ENCODE measurements around the gene TBC1D30. TPM values are rescaled to one million over a fixed set of nuclear protein-coding genes. Genes with fewer than 3 reads are reported as not detected.

TBC1D30 gene
- total RNA-seq, 1 donor = 0.72 TPM

- Histone ChIP-seq H2AFZ (ENCODE audit: low read length) (no peak overlapping the region), H3K79me2 (ENCODE audit: insufficient read depth, low read length) (no peaks in the 10 kb centered on the region), H3K4me3 (ENCODE audit: insufficient read depth, low read length) (no peak overlapping the region), H3K27me3 (ENCODE audit: insufficient read depth, low read length) (peaks cover 49% of the 10 kb centered on the region), H3K4me2 (ENCODE audit: insufficient read depth, low read length) (no peak overlapping the region), H3K27ac (ENCODE audit: low read depth, low read length) (no peak overlapping the region), H3K36me3 (ENCODE audit: insufficient read depth, low read length) (no peaks in the 10 kb centered on the region), H4K20me1 (ENCODE audit: insufficient read depth, low read length) (no peaks in the 10 kb centered on the region), H3K9me3 (ENCODE audit: low read depth, low read length) (no peaks in the 10 kb centered on the region), H3K4me1 (ENCODE audit: insufficient read depth, low read length) (no peaks in the 10 kb centered on the region)
- no peak for DNase-seq (ENCODE audit: insufficient read length, low spot score, missing footprints)
- TF ChIP-seq CTCF (IDR thresholded peaks at IDR 0.05; ENCODE audit: extremely low read depth, low read depth, low read length) = no peak
These were observed 38.6 kb upstream of the TBC1D30 start for GRCh38 chr12:64785838-64786237.

GRCh38 chr12:64790166-64790565 lies 34.3 kb upstream of the TBC1D30 start:
- no peak for TF ChIP-seq CTCF (IDR thresholded peaks at IDR 0.05; ENCODE audit: extremely low read depth, low read depth, low read length)
- H3K9me3 ChIP-seq (ENCODE audit: low read depth, low read length) = no peaks in the 10 kb centered on the region
- no peaks in the 10 kb centered on the region for H3K79me2 ChIP-seq (ENCODE audit: insufficient read depth, low read length)
- no peaks in the 10 kb centered on the region for H3K4me1 ChIP-seq (ENCODE audit: insufficient read depth, low read length)
- no peak for DNase-seq (ENCODE audit: insufficient read length, low spot score, missing footprints)
- H4K20me1 ChIP-seq (ENCODE audit: insufficient read depth, low read length) = no peaks in the 10 kb centered on the region
- H2AFZ ChIP-seq (ENCODE audit: low read length) = no peak overlapping the region
- H3K27ac ChIP-seq (ENCODE audit: low read depth, low read length) = no peak overlapping the region
- H3K4me2 ChIP-seq (ENCODE audit: insufficient read depth, low read length) = no peak overlapping the region
- H3K27me3 ChIP-seq (ENCODE audit: insufficient read depth, low read length) = peaks cover 14% of the 10 kb centered on the region
- no peaks in the 10 kb centered on the region for H3K36me3 ChIP-seq (ENCODE audit: insufficient read depth, low read length)
- H3K4me3 ChIP-seq (ENCODE audit: insufficient read depth, low read length) = no peak overlapping the region

GRCh38 chr12:64791036-64791435 lies 33.4 kb upstream of the TBC1D30 start:
- DNase-seq (ENCODE audit: insufficient read length, low spot score, missing footprints) = no peak

DNA sequence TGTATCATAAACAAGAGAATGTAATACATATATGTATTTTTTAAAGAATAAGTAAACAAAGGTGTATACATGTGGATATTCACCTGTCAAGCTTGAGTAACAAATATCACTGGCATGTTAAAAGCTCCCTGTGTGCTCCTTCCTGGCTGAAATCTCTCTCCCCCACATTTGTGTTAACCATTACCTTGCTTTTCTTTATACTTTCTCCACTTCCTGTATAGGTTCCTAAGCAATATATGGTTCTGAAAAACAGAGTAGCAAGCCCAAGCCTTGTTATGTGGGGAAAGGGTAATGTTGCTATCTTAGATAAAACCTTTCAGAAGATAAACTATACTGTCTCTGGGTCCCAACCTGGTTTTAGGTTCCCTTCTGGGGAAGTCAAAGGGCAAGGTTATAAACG lies 32.3 kb upstream of the TBC1D30 start:
- DNase-seq (ENCODE audit: insufficient read length, low spot score, missing footprints) = no peak
- H3K4me1 ChIP-seq (ENCODE audit: insufficient read depth, low read length) = no peaks in the 10 kb centered on the region
- no peak for TF ChIP-seq CTCF (IDR thresholded peaks at IDR 0.05; ENCODE audit: extremely low read depth, low read depth, low read length)
- no peak overlapping the region for H3K4me2 ChIP-seq (ENCODE audit: insufficient read depth, low read length)
- no peaks in the 10 kb centered on the region for H3K79me2 ChIP-seq (ENCODE audit: insufficient read depth, low read length)
- no peak overlapping the region for H3K4me3 ChIP-seq (ENCODE audit: insufficient read depth, low read length)
- H4K20me1 ChIP-seq (ENCODE audit: insufficient read depth, low read length) = no peaks in the 10 kb centered on the region
- H3K27ac ChIP-seq (ENCODE audit: low read depth, low read length) = no peak overlapping the region
- no peaks in the 10 kb centered on the region for H3K36me3 ChIP-seq (ENCODE audit: insufficient read depth, low read length)
- H2AFZ ChIP-seq (ENCODE audit: low read length) = no peak overlapping the region
- peaks cover 8% of the 10 kb centered on the region for H3K27me3 ChIP-seq (ENCODE audit: insufficient read depth, low read length)
- no peaks in the 10 kb centered on the region for H3K9me3 ChIP-seq (ENCODE audit: low read depth, low read length)

More at GRCh38 chr12:64791036-64791435, 33.4 kb upstream of the TBC1D30 start:
- H3K9me3 ChIP-seq (ENCODE audit: low read depth, low read length) = no peaks in the 10 kb centered on the region
- H3K36me3 ChIP-seq (ENCODE audit: insufficient read depth, low read length) = no peaks in the 10 kb centered on the region
- no peak for TF ChIP-seq CTCF (IDR thresholded peaks at IDR 0.05; ENCODE audit: extremely low read depth, low read depth, low read length)
- no peak overlapping the region for H3K4me2 ChIP-seq (ENCODE audit: insufficient read depth, low read length)
- no peak overlapping the region for H2AFZ ChIP-seq (ENCODE audit: low read length)
- no peaks in the 10 kb centered on the region for H3K4me1 ChIP-seq (ENCODE audit: insufficient read depth, low read length)
- H3K27me3 ChIP-seq (ENCODE audit: insufficient read depth, low read length) = peaks cover 8% of the 10 kb centered on the region
- H4K20me1 ChIP-seq (ENCODE audit: insufficient read depth, low read length) = no peaks in the 10 kb centered on the region
- no peak overlapping the region for H3K4me3 ChIP-seq (ENCODE audit: insufficient read depth, low read length)
- no peaks in the 10 kb centered on the region for H3K79me2 ChIP-seq (ENCODE audit: insufficient read depth, low read length)
- no peak overlapping the region for H3K27ac ChIP-seq (ENCODE audit: low read depth, low read length)
